ENCODE results near the gene WNT5A.

Gene WNT5A

GRCh38 chr3:55445551-55445950, 41.6 kb downstream of the WNT5A start:
- TF ChIP-seq ZNF366 (tag by site-specific recombination; conservative IDR thresholded peaks at IDR 0.05) (no peak), KLF8 (tag by site-specific recombination; IDR thresholded peaks at IDR 0.05) (no peak)
- no peaks in the 10 kb centered on the region for H3K4me1 ChIP-seq (ENCODE audit: control insufficient read depth, insufficient read depth, low read length)
- no peaks in the 10 kb centered on the region for H3K36me3 ChIP-seq (ENCODE audit: control insufficient read depth in 2 of 2, insufficient read depth in 1 of 2, low read length in 2 of 2)
- POLR2A ChIA-PET, result no interaction called here
- H3K27ac ChIP-seq (ENCODE audit: extremely low read depth, low read depth, low read length), result no peak overlapping the region
- H3K9me3 ChIP-seq (ENCODE audit: control insufficient read depth, insufficient read depth, low read depth, low read length), result no peaks in the 10 kb centered on the region
- no peak overlapping the region for H3K4me3 ChIP-seq (ENCODE audit: low read depth, low read length)
- CTCF ChIA-PET, result interaction anchor here (0.6 kb wide), 1 partner anchor 461 kb away, joined by 3 read pairs; no protein-coding TSS in a partner anchor

GRCh38 chr3:55443346-55443745, 43.8 kb downstream of the WNT5A start:
- no peaks in the 10 kb centered on the region for H3K4me1 ChIP-seq (ENCODE audit: control insufficient read depth, insufficient read depth, low read length)
- CTCF ChIA-PET, result no interaction called here
- no peak for TF ChIP-seq GFI1B (tag by site-specific recombination; IDR thresholded peaks at IDR 0.05)
- no peak for TF ChIP-seq ZNF292 (tag by site-specific recombination; IDR thresholded peaks at IDR 0.05; ENCODE audit: borderline replicate concordance, low read depth)
- no peak for TF ChIP-seq ZNF24 (tag by site-specific recombination; IDR thresholded peaks at IDR 0.05)
- no peak for TF ChIP-seq KLF10 (tag by site-specific recombination; IDR thresholded peaks at IDR 0.05)
- no peak for TF ChIP-seq ZNF184 (tag by site-specific recombination; IDR thresholded peaks at IDR 0.05)
- no peak for TF ChIP-seq SALL2 (tag by site-specific recombination; IDR thresholded peaks at IDR 0.05; ENCODE audit: borderline replicate concordance)
- TF ChIP-seq ZNF701 (tag by site-specific recombination; IDR thresholded peaks at IDR 0.05), result no peak
- TF ChIP-seq ZNF776 (tag by site-specific recombination; IDR thresholded peaks at IDR 0.05; ENCODE audit: borderline replicate concordance), result no peak
- TF ChIP-seq ZNF549 (tag by site-specific recombination; IDR thresholded peaks at IDR 0.05), result no peak
- no peak for TF ChIP-seq ZNF530 (tag by site-specific recombination; IDR thresholded peaks at IDR 0.05; ENCODE audit: low read depth)
- no peak for TF ChIP-seq ZNF354C (tag by site-specific recombination; IDR thresholded peaks at IDR 0.05; ENCODE audit: borderline replicate concordance, low read depth)
- no peak for TF ChIP-seq SCRT1 (tag by site-specific recombination; IDR thresholded peaks at IDR 0.05; ENCODE audit: borderline replicate concordance)
- TF ChIP-seq, protein P1, sequence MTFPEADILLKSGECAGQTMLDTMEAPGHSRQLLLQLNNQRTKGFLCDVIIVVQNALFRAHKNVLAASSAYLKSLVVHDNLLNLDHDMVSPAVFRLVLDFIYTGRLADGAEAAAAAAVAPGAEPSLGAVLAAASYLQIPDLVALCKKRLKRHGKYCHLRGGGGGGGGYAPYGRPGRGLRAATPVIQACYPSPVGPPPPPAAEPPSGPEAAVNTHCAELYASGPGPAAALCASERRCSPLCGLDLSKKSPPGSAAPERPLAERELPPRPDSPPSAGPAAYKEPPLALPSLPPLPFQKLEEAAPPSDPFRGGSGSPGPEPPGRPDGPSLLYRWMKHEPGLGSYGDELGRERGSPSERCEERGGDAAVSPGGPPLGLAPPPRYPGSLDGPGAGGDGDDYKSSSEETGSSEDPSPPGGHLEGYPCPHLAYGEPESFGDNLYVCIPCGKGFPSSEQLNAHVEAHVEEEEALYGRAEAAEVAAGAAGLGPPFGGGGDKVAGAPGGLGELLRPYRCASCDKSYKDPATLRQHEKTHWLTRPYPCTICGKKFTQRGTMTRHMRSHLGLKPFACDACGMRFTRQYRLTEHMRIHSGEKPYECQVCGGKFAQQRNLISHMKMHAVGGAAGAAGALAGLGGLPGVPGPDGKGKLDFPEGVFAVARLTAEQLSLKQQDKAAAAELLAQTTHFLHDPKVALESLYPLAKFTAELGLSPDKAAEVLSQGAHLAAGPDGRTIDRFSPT (tag by site-specific recombination; IDR thresholded peaks at IDR 0.05), result no peak
- TF ChIP-seq ZNF16 (tag by site-specific recombination; IDR thresholded peaks at IDR 0.05; ENCODE audit: low read depth), result no peak

DNA sequence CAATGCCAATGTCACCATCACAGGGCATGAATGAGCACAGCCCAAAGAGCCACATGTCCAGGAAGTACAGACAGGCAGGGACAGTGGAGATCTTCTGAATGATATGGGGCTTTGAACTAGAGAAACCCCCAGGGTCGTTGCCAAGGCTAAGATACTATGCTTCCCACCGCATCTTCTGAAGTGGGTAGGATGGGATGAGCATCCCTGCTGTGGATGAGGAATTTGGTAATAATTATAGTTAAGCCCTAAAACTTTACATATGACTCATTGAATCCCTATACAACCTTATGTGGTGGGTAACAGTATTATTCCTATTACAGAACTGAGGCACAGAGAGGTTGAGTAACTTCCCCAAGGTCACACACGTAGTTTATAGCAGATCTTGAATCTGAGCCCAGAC, 44.2 kb downstream of the WNT5A start:
- Histone ChIP-seq H3K9me3 (ENCODE audit: control insufficient read depth, insufficient read depth, low read depth, low read length) (no peaks in the 10 kb centered on the region), H3K4me3 (ENCODE audit: low read depth, low read length) (no peak overlapping the region), H3K36me3 (ENCODE audit: control insufficient read depth in 2 of 2, insufficient read depth in 1 of 2, low read length in 2 of 2) (no peaks in the 10 kb centered on the region), H3K4me1 (ENCODE audit: control insufficient read depth, insufficient read depth, low read length) (no peaks in the 10 kb centered on the region), H3K27ac (ENCODE audit: extremely low read depth, low read depth, low read length) (no peak overlapping the region)
- CTCF ChIA-PET, result no interaction called here
- no peak for TF ChIP-seq ZNF670 (tag by site-specific recombination; IDR thresholded peaks at IDR 0.05; ENCODE audit: low read depth)
- no peak for TF ChIP-seq ZNF529 (tag by site-specific recombination; IDR thresholded peaks at IDR 0.05; ENCODE audit: insufficient replicate concordance)
- TF ChIP-seq, protein P2, sequence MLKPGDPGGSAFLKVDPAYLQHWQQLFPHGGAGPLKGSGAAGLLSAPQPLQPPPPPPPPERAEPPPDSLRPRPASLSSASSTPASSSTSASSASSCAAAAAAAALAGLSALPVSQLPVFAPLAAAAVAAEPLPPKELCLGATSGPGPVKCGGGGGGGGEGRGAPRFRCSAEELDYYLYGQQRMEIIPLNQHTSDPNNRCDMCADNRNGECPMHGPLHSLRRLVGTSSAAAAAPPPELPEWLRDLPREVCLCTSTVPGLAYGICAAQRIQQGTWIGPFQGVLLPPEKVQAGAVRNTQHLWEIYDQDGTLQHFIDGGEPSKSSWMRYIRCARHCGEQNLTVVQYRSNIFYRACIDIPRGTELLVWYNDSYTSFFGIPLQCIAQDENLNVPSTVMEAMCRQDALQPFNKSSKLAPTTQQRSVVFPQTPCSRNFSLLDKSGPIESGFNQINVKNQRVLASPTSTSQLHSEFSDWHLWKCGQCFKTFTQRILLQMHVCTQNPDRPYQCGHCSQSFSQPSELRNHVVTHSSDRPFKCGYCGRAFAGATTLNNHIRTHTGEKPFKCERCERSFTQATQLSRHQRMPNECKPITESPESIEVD (tag by site-specific recombination; IDR thresholded peaks at IDR 0.05), result no peak
- TF ChIP-seq, protein P3, sequence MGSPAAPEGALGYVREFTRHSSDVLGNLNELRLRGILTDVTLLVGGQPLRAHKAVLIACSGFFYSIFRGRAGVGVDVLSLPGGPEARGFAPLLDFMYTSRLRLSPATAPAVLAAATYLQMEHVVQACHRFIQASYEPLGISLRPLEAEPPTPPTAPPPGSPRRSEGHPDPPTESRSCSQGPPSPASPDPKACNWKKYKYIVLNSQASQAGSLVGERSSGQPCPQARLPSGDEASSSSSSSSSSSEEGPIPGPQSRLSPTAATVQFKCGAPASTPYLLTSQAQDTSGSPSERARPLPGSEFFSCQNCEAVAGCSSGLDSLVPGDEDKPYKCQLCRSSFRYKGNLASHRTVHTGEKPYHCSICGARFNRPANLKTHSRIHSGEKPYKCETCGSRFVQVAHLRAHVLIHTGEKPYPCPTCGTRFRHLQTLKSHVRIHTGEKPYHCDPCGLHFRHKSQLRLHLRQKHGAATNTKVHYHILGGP (tag by site-specific recombination; IDR thresholded peaks at IDR 0.05), result no peak
- no peak for TF ChIP-seq ZNF558 (tag by site-specific recombination; IDR thresholded peaks at IDR 0.05)
- POLR2A ChIA-PET, result no interaction called here

More at GRCh38 chr3:55443346-55443745, 43.8 kb downstream of the WNT5A start:
- Histone ChIP-seq H3K27ac (ENCODE audit: extremely low read depth, low read depth, low read length) (no peak overlapping the region), H3K36me3 (ENCODE audit: control insufficient read depth in 2 of 2, insufficient read depth in 1 of 2, low read length in 2 of 2) (no peaks in the 10 kb centered on the region), H3K4me3 (ENCODE audit: low read depth, low read length) (no peak overlapping the region), H3K9me3 (ENCODE audit: control insufficient read depth, insufficient read depth, low read depth, low read length) (no peaks in the 10 kb centered on the region)
- POLR2A ChIA-PET, result no interaction called here

All from HEK293 (cell line).